Measurements from ENCODE around the gene SPEN. TPM values are rescaled to one million over a fixed set of nuclear protein-coding genes. Genes with fewer than 3 reads are reported as not detected.

SPEN gene
- total RNA-seq, 1 donor from 2014 or later, result 35.0 TPM

DNA sequence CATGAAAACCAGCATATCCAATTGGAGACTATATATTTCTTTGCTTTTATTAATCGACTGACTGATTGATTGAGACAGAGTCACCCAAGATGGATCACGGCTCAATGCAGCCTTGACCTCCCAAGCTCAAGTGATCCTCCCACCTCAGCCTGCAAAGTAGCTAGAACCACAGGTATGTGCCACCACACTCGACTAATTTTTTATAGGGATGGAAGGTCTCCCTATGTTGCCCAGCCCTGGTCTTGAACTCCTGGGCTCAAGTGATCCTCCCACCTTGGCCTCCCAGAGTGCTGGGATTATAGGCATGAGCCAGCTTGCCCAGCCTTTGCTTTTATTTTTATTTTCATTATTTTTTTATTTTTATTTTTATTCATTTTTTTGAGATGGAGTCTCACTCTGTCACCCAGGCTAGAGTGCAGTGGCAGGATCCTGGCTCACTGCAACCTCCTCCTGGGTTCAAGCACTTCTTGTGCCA is 5.4 kb downstream of the SPEN start:
- H3K4me1 ChIP-seq (ENCODE audit: insufficient read depth, low read length), result peaks cover 20% of the 10 kb centered on the region
- H2AFZ ChIP-seq (ENCODE audit: low read depth, low read length), result no peak overlapping the region
- no peaks in the 10 kb centered on the region for H3K27me3 Mint-ChIP-seq (ENCODE audit: low read depth, unreplicated experiment)
- H3K79me2 ChIP-seq (ENCODE audit: insufficient read depth, low read length), result peaks cover 98% of the 10 kb centered on the region
- H3K36me3 Mint-ChIP-seq (ENCODE audit: low read depth, unreplicated experiment), result no peaks in the 10 kb centered on the region
- H3K4me3 ChIP-seq (ENCODE audit: insufficient read depth, low read depth, low read length), result no peak overlapping the region
- H4K20me1 ChIP-seq (ENCODE audit: insufficient read depth, low read length), result peaks cover 59% of the 10 kb centered on the region
- H3K4me3 Mint-ChIP-seq (ENCODE audit: unreplicated experiment), result no peak overlapping the region
- DNase-seq (ENCODE audit: low read depth), result no peak
- H3K4me1 Mint-ChIP-seq (ENCODE audit: low read depth, unreplicated experiment), result peaks cover 16% of the 10 kb centered on the region
- H3K27ac ChIP-seq (ENCODE audit: low read depth, low read length), result no peak overlapping the region
- no peaks in the 10 kb centered on the region for H3K9me3 Mint-ChIP-seq (ENCODE audit: unreplicated experiment)
- no peak for FAIRE-seq
- TF ChIP-seq, protein P1, sequence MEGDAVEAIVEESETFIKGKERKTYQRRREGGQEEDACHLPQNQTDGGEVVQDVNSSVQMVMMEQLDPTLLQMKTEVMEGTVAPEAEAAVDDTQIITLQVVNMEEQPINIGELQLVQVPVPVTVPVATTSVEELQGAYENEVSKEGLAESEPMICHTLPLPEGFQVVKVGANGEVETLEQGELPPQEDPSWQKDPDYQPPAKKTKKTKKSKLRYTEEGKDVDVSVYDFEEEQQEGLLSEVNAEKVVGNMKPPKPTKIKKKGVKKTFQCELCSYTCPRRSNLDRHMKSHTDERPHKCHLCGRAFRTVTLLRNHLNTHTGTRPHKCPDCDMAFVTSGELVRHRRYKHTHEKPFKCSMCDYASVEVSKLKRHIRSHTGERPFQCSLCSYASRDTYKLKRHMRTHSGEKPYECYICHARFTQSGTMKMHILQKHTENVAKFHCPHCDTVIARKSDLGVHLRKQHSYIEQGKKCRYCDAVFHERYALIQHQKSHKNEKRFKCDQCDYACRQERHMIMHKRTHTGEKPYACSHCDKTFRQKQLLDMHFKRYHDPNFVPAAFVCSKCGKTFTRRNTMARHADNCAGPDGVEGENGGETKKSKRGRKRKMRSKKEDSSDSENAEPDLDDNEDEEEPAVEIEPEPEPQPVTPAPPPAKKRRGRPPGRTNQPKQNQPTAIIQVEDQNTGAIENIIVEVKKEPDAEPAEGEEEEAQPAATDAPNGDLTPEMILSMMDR (IDR thresholded peaks at IDR 0.05; ENCODE audit: insufficient read depth, low read depth, low read length), result no peak
- no peak for TF ChIP-seq EZH2 (IDR thresholded peaks at IDR 0.05; ENCODE audit: insufficient read depth, low read length)
- no peak overlapping the region for H3K9ac ChIP-seq (ENCODE audit: low read length)
- H3K4me2 ChIP-seq (ENCODE audit: low read length), result no peak overlapping the region
- no peaks in the 10 kb centered on the region for H3K36me3 ChIP-seq (ENCODE audit: insufficient read depth, low read length)
- H3K27me3 ChIP-seq (ENCODE audit: insufficient read depth, low read length), result no peaks in the 10 kb centered on the region
- no peak overlapping the region for H3K27ac Mint-ChIP-seq (ENCODE audit: unreplicated experiment)
- H3K9me3 ChIP-seq (ENCODE audit: insufficient read depth, low read depth, low read length), result no peaks in the 10 kb centered on the region

DNA sequence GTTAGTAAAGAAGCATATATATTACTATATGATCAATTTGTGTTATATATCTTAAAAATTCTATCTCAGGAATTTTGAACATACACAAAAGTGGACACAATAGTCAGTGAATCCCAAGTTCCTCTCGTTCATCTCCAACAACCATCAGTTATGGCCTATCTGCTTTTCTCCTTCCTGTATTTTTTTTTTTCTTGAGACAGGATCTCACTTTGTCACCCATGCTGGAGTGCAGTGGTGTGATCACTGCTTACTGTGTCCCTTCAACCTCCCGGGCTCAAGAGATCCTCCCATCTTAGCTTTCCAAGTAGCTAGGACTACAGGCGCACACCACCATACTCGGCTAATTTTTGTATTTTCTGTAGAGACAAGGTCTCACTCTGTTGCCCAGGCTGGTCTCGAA is 9.4 kb downstream of the SPEN start:
- TF ChIP-seq, protein P1 (IDR thresholded peaks at IDR 0.05; ENCODE audit: insufficient read depth, low read depth, low read length), result no peak
- no peak for TF ChIP-seq EZH2 (IDR thresholded peaks at IDR 0.05; ENCODE audit: insufficient read depth, low read length)
- Mint-ChIP-seq H3K36me3 (ENCODE audit: low read depth, unreplicated experiment) (no peaks in the 10 kb centered on the region), H3K27me3 (ENCODE audit: low read depth, unreplicated experiment) (no peaks in the 10 kb centered on the region), H3K27ac (ENCODE audit: unreplicated experiment) (no peak overlapping the region), H3K4me3 (ENCODE audit: unreplicated experiment) (no peak overlapping the region), H3K4me1 (ENCODE audit: low read depth, unreplicated experiment) (peaks cover 7% of the 10 kb centered on the region), H3K9me3 (ENCODE audit: unreplicated experiment) (no peaks in the 10 kb centered on the region)
- Histone ChIP-seq H3K4me3 (ENCODE audit: insufficient read depth, low read depth, low read length) (no peak overlapping the region), H3K4me2 (ENCODE audit: low read length) (no peak overlapping the region), H3K4me1 (ENCODE audit: insufficient read depth, low read length) (no peaks in the 10 kb centered on the region), H3K36me3 (ENCODE audit: insufficient read depth, low read length) (no peaks in the 10 kb centered on the region), H3K9me3 (ENCODE audit: insufficient read depth, low read depth, low read length) (no peaks in the 10 kb centered on the region), H4K20me1 (ENCODE audit: insufficient read depth, low read length) (peaks cover 67% of the 10 kb centered on the region), H3K9ac (ENCODE audit: low read length) (no peak overlapping the region), H3K27me3 (ENCODE audit: insufficient read depth, low read length) (no peaks in the 10 kb centered on the region), H3K79me2 (ENCODE audit: insufficient read depth, low read length) (peaks cover 96% of the 10 kb centered on the region), H3K27ac (ENCODE audit: low read depth, low read length) (no peak overlapping the region), H2AFZ (ENCODE audit: low read depth, low read length) (no peak overlapping the region)
- FAIRE-seq (no peak), DNase-seq (ENCODE audit: low read depth) (no peak)

DNA sequence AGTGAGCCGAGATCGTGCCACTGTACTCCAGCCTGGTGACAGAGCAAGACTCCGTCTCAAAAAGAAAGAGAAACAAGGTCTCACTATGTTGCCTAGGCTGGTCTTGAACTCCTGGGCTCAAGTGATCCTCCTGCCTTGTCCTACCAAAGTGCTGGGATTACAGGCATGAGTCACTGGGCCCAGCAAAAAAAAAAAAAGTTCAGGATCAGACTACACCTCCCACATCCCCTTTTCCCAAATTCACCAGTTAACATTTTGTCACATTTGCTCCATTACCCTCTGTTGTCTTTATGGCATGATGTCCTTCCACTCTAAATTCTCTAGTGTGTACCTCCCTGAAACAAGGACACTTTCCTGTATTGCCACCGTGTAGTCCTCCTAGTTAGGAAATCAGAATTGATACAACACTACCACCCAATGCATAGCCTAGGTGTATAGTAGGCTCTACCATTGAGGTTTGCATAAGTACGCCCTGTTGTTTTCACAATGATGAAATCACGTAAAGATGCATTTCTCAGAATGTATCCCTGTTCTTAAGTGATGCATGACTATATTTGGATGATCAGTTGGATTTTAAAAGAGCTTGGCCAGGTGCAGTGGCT is 10.7 kb downstream of the SPEN start:
- Mint-ChIP-seq H3K36me3 (ENCODE audit: low read depth, unreplicated experiment) (no peaks in the 10 kb centered on the region), H3K27ac (ENCODE audit: unreplicated experiment) (no peak overlapping the region), H3K4me3 (ENCODE audit: unreplicated experiment) (no peak overlapping the region), H3K9me3 (ENCODE audit: unreplicated experiment) (no peaks in the 10 kb centered on the region), H3K4me1 (ENCODE audit: low read depth, unreplicated experiment) (no peaks in the 10 kb centered on the region), H3K27me3 (ENCODE audit: low read depth, unreplicated experiment) (no peaks in the 10 kb centered on the region)
- H3K27me3 ChIP-seq (ENCODE audit: insufficient read depth, low read length), result no peaks in the 10 kb centered on the region
- no peak overlapping the region for H3K4me2 ChIP-seq (ENCODE audit: low read length)
- no peak overlapping the region for H3K4me3 ChIP-seq (ENCODE audit: insufficient read depth, low read depth, low read length)
- peaks cover 69% of the 10 kb centered on the region for H4K20me1 ChIP-seq (ENCODE audit: insufficient read depth, low read length)
- H3K4me1 ChIP-seq (ENCODE audit: insufficient read depth, low read length), result no peaks in the 10 kb centered on the region
- no peak overlapping the region for H3K27ac ChIP-seq (ENCODE audit: low read depth, low read length)
- DNase-seq (ENCODE audit: low read depth) (no peak), FAIRE-seq (no peak)
- no peaks in the 10 kb centered on the region for H3K36me3 ChIP-seq (ENCODE audit: insufficient read depth, low read length)
- peaks cover 96% of the 10 kb centered on the region for H3K79me2 ChIP-seq (ENCODE audit: insufficient read depth, low read length)
- H3K9ac ChIP-seq (ENCODE audit: low read length), result no peak overlapping the region
- H3K9me3 ChIP-seq (ENCODE audit: insufficient read depth, low read depth, low read length), result no peaks in the 10 kb centered on the region
- TF ChIP-seq EZH2 (IDR thresholded peaks at IDR 0.05; ENCODE audit: insufficient read depth, low read length), result no peak
- TF ChIP-seq, protein P1 (IDR thresholded peaks at IDR 0.05; ENCODE audit: insufficient read depth, low read depth, low read length), result no peak
- no peak overlapping the region for H2AFZ ChIP-seq (ENCODE audit: low read depth, low read length)

Data from astrocyte (in vitro differentiated cells and primary cell).